ENCODE measurements around the gene LY6G5B.

The LY6G5B gene

GRCh38 chr6:31683591-31683990 lies 13.8 kb downstream of the LY6G5B start:
- H3K27ac ChIP-seq = no peak overlapping the region
- TF ChIP-seq ZFX (IDR thresholded peaks at IDR 0.05) = no peak
- no peak for TF ChIP-seq CTCF (conservative IDR thresholded peaks at IDR 0.05)

GRCh38 chr6:31686483-31686882 lies 16.7 kb downstream of the LY6G5B start:
- H3K27ac ChIP-seq = no peak overlapping the region
- no peak for TF ChIP-seq CTCF (conservative IDR thresholded peaks at IDR 0.05)
- no peak for TF ChIP-seq ZFX (IDR thresholded peaks at IDR 0.05)

- no peak overlapping the region for H3K27ac ChIP-seq
- TF ChIP-seq CTCF (conservative IDR thresholded peaks at IDR 0.05) (no peak), ZFX (IDR thresholded peaks at IDR 0.05) (no peak)
Measured at GRCh38 chr6:31687321-31687720, 17.5 kb downstream of the LY6G5B start.

- no peak overlapping the region for H3K27ac ChIP-seq
- TF ChIP-seq CTCF (conservative IDR thresholded peaks at IDR 0.05) = no peak
- no peak for TF ChIP-seq ZFX (IDR thresholded peaks at IDR 0.05)
Measured at GRCh38 chr6:31687860-31688693, 18.3 kb downstream of the LY6G5B start.

GRCh38 chr6:31689249-31690110 lies 19.7 kb downstream of the LY6G5B start:
- no peak overlapping the region for H3K27ac ChIP-seq
- no peak; the same call in 1 of the 2 replicates for TF ChIP-seq CTCF (conservative IDR thresholded peaks at IDR 0.05)
- TF ChIP-seq ZFX (IDR thresholded peaks at IDR 0.05) = no peak

- no peak overlapping the region for H3K27ac ChIP-seq
Measured at GRCh38 chr6:31690231-31691077, 20.7 kb downstream of the LY6G5B start.

More at GRCh38 chr6:31690231-31691077, 20.7 kb downstream of the LY6G5B start:
- TF ChIP-seq CTCF (conservative IDR thresholded peaks at IDR 0.05) (no peak), ZFX (IDR thresholded peaks at IDR 0.05) (no peak)
